ENCODE results near the gene DACH1. TPM values are rescaled to one million over a fixed set of nuclear protein-coding genes. Genes with fewer than 3 reads are reported as not detected.

Gene DACH1
- total RNA-seq, 1 donor from 2014 or later = 1.6 TPM

GRCh38 chr13:71831716-71832115 lies 35.3 kb downstream of the DACH1 start:
- Mint-ChIP-seq H3K9me3 (ENCODE audit: unreplicated experiment) (no peaks in the 10 kb centered on the region), H3K27me3 (ENCODE audit: low read depth, unreplicated experiment) (no peaks in the 10 kb centered on the region), H3K4me1 (ENCODE audit: low read depth, unreplicated experiment) (peaks cover 10% of the 10 kb centered on the region), H3K36me3 (ENCODE audit: low read depth, unreplicated experiment) (no peaks in the 10 kb centered on the region), H3K27ac (ENCODE audit: unreplicated experiment) (no peak overlapping the region), H3K4me3 (ENCODE audit: unreplicated experiment) (no peak overlapping the region)
- no peaks in the 10 kb centered on the region for H3K4me1 ChIP-seq (ENCODE audit: insufficient read depth, low read length)
- no peak overlapping the region for H3K4me2 ChIP-seq (ENCODE audit: low read length)
- FAIRE-seq (no peak), DNase-seq (ENCODE audit: low read depth) (no peak)
- no peak overlapping the region for H2AFZ ChIP-seq (ENCODE audit: low read depth, low read length)
- no peak overlapping the region for H3K4me3 ChIP-seq (ENCODE audit: insufficient read depth, low read depth, low read length)
- H3K9ac ChIP-seq (ENCODE audit: low read length) = no peak overlapping the region
- no peaks in the 10 kb centered on the region for H3K27me3 ChIP-seq (ENCODE audit: insufficient read depth, low read length)
- H3K79me2 ChIP-seq (ENCODE audit: insufficient read depth, low read length) = no peaks in the 10 kb centered on the region
- H3K9me3 ChIP-seq (ENCODE audit: insufficient read depth, low read depth, low read length) = no peaks in the 10 kb centered on the region
- H3K36me3 ChIP-seq (ENCODE audit: insufficient read depth, low read length) = no peaks in the 10 kb centered on the region
- TF ChIP-seq EZH2 (IDR thresholded peaks at IDR 0.05; ENCODE audit: insufficient read depth, low read length) (no peak), CTCF (IDR thresholded peaks at IDR 0.05; ENCODE audit: insufficient read depth, low read depth, low read length) (no peak)
- no peaks in the 10 kb centered on the region for H4K20me1 ChIP-seq (ENCODE audit: insufficient read depth, low read length)
- H3K27ac ChIP-seq (ENCODE audit: low read depth, low read length) = no peak overlapping the region

GRCh38 chr13:71830736-71831135 lies 36.3 kb downstream of the DACH1 start:
- FAIRE-seq (no peak), DNase-seq (ENCODE audit: low read depth) (no peak)
- Mint-ChIP-seq H3K27me3 (ENCODE audit: low read depth, unreplicated experiment) (no peaks in the 10 kb centered on the region), H3K9me3 (ENCODE audit: unreplicated experiment) (no peaks in the 10 kb centered on the region), H3K4me1 (ENCODE audit: low read depth, unreplicated experiment) (peaks cover 10% of the 10 kb centered on the region), H3K27ac (ENCODE audit: unreplicated experiment) (no peak overlapping the region), H3K36me3 (ENCODE audit: low read depth, unreplicated experiment) (no peaks in the 10 kb centered on the region), H3K4me3 (ENCODE audit: unreplicated experiment) (no peak overlapping the region)
- Histone ChIP-seq H3K4me3 (ENCODE audit: insufficient read depth, low read depth, low read length) (no peak overlapping the region), H3K79me2 (ENCODE audit: insufficient read depth, low read length) (no peaks in the 10 kb centered on the region), H3K9me3 (ENCODE audit: insufficient read depth, low read depth, low read length) (no peaks in the 10 kb centered on the region), H3K4me1 (ENCODE audit: insufficient read depth, low read length) (no peaks in the 10 kb centered on the region), H3K27ac (ENCODE audit: low read depth, low read length) (no peak overlapping the region), H2AFZ (ENCODE audit: low read depth, low read length) (no peak overlapping the region), H3K4me2 (ENCODE audit: low read length) (no peak overlapping the region), H3K27me3 (ENCODE audit: insufficient read depth, low read length) (no peaks in the 10 kb centered on the region), H3K36me3 (ENCODE audit: insufficient read depth, low read length) (no peaks in the 10 kb centered on the region), H3K9ac (ENCODE audit: low read length) (no peak overlapping the region), H4K20me1 (ENCODE audit: insufficient read depth, low read length) (no peaks in the 10 kb centered on the region)
- TF ChIP-seq EZH2 (IDR thresholded peaks at IDR 0.05; ENCODE audit: insufficient read depth, low read length) (no peak), CTCF (IDR thresholded peaks at IDR 0.05; ENCODE audit: insufficient read depth, low read depth, low read length) (no peak)

GRCh38 chr13:71830323-71830722 lies 36.7 kb downstream of the DACH1 start:
- Histone ChIP-seq H3K79me2 (ENCODE audit: insufficient read depth, low read length) (no peaks in the 10 kb centered on the region), H3K36me3 (ENCODE audit: insufficient read depth, low read length) (no peaks in the 10 kb centered on the region), H4K20me1 (ENCODE audit: insufficient read depth, low read length) (no peaks in the 10 kb centered on the region), H3K4me2 (ENCODE audit: low read length) (no peak overlapping the region), H3K4me3 (ENCODE audit: insufficient read depth, low read depth, low read length) (no peak overlapping the region), H3K9me3 (ENCODE audit: insufficient read depth, low read depth, low read length) (no peaks in the 10 kb centered on the region), H2AFZ (ENCODE audit: low read depth, low read length) (no peak overlapping the region), H3K27me3 (ENCODE audit: insufficient read depth, low read length) (no peaks in the 10 kb centered on the region), H3K4me1 (ENCODE audit: insufficient read depth, low read length) (no peaks in the 10 kb centered on the region), H3K9ac (ENCODE audit: low read length) (no peak overlapping the region), H3K27ac (ENCODE audit: low read depth, low read length) (no peak overlapping the region)
- Mint-ChIP-seq H3K4me1 (ENCODE audit: low read depth, unreplicated experiment) (peaks cover 10% of the 10 kb centered on the region), H3K27me3 (ENCODE audit: low read depth, unreplicated experiment) (no peaks in the 10 kb centered on the region), H3K9me3 (ENCODE audit: unreplicated experiment) (no peaks in the 10 kb centered on the region), H3K36me3 (ENCODE audit: low read depth, unreplicated experiment) (no peaks in the 10 kb centered on the region), H3K4me3 (ENCODE audit: unreplicated experiment) (no peak overlapping the region), H3K27ac (ENCODE audit: unreplicated experiment) (no peak overlapping the region)
- DNase-seq (ENCODE audit: low read depth) (no peak), FAIRE-seq (no peak)
- TF ChIP-seq EZH2 (IDR thresholded peaks at IDR 0.05; ENCODE audit: insufficient read depth, low read length) = no peak
- no peak for TF ChIP-seq CTCF (IDR thresholded peaks at IDR 0.05; ENCODE audit: insufficient read depth, low read depth, low read length)
